Measurements from ENCODE around the gene CRIP1. TPM values are rescaled to one million over a fixed set of nuclear protein-coding genes. Genes with fewer than 3 reads are reported as not detected.

CRIP1 gene
- total RNA-seq, 4 donors from 2014 or later, result 34.0 to 110 (median 54.6) TPM

GRCh38 chr14:105501504-105502291 is 15.0 kb downstream of the CRIP1 start:
- WGBS, result 86% methylated on average over 13 of the region's 13 CpGs
- H3K36me3 ChIP-seq, result peaks cover 0 to 10% (median 0%) of the 10 kb centered on the region in 4 donors
- intact Hi-C loops (cut with DNase I), result no loop called here
- H3K27me3 ChIP-seq, result peaks cover 0 to 6% (median 0%) of the 10 kb centered on the region in 4 donors
- TF ChIP-seq POLR2A (IDR thresholded peaks at IDR 0.05; ENCODE audit: low read depth) (no peak), CTCF (IDR thresholded peaks at IDR 0.05) (no peak), EP300 (IDR thresholded peaks at IDR 0.05) (no peak), POLR2AphosphoS5 (IDR thresholded peaks at IDR 0.05) (no peak)
- H3K4me1 ChIP-seq, result peaks cover 0 to 4% (median 0%) of the 10 kb centered on the region in 4 donors
- no peak overlapping the region for H3K4me3 ChIP-seq
- H3K27ac ChIP-seq (replicated peaks in 1 of 4), result no peak overlapping the region
- H3K9me3 ChIP-seq, result no peaks in the 10 kb centered on the region
- no peak for DNase-seq (ENCODE audit: extremely low spot score)

- Histone ChIP-seq H3K9me3 (no peaks in the 10 kb centered on the region), H3K4me1 (peaks cover 0 to 4% (median 0%) of the 10 kb centered on the region in 4 donors), H3K4me3 (no peak overlapping the region), H3K27me3 (peaks cover 0 to 7% (median 0%) of the 10 kb centered on the region in 4 donors), H3K36me3 (peaks cover 0 to 10% (median 0%) of the 10 kb centered on the region in 4 donors), H3K27ac (replicated peaks in 1 of 4) (no peak overlapping the region)
- no peak for TF ChIP-seq POLR2A (IDR thresholded peaks at IDR 0.05; ENCODE audit: low read depth)
- no peak for TF ChIP-seq POLR2AphosphoS5 (IDR thresholded peaks at IDR 0.05)
- TF ChIP-seq CTCF (IDR thresholded peaks at IDR 0.05), result no peak
- no peak for TF ChIP-seq EP300 (IDR thresholded peaks at IDR 0.05)
- 88% methylated on average over 12 of the region's 18 CpGs for WGBS
- intact Hi-C loops (cut with DNase I), result no loop called here
- DNase-seq (ENCODE audit: extremely low spot score), result no peak
These were observed 16.0 kb downstream of the CRIP1 start for GRCh38 chr14:105502446-105503295.

GRCh38 chr14:105503296-105503640 is 16.6 kb downstream of the CRIP1 start:
- Histone ChIP-seq H3K4me3 (no peak overlapping the region), H3K27ac (replicated peaks in 1 of 4) (no peak overlapping the region), H3K36me3 (peaks cover 0 to 10% (median 0%) of the 10 kb centered on the region in 4 donors), H3K27me3 (peaks cover 0 to 13% (median 0%) of the 10 kb centered on the region in 4 donors), H3K9me3 (no peaks in the 10 kb centered on the region), H3K4me1 (peaks cover 0 to 4% (median 0%) of the 10 kb centered on the region in 4 donors)
- no peak for DNase-seq (ENCODE audit: extremely low spot score)
- TF ChIP-seq POLR2AphosphoS5 (IDR thresholded peaks at IDR 0.05), result no peak
- TF ChIP-seq POLR2A (IDR thresholded peaks at IDR 0.05; ENCODE audit: low read depth), result no peak
- TF ChIP-seq EP300 (IDR thresholded peaks at IDR 0.05), result no peak
- TF ChIP-seq CTCF (IDR thresholded peaks at IDR 0.05), result no peak
- intact Hi-C loops (cut with DNase I), result no loop called here
- WGBS, result no CpG with 5 or more reads among the region's 7 CpGs

- Histone ChIP-seq H3K4me1 (no peaks in the 10 kb centered on the region), H3K4me3 (no peak overlapping the region), H3K36me3 (peaks cover 0 to 1% (median 0%) of the 10 kb centered on the region in 4 donors), H3K27me3 (peaks cover 0 to 21% (median 0%) of the 10 kb centered on the region in 4 donors), H3K9me3 (no peaks in the 10 kb centered on the region), H3K27ac (replicated peaks in 1 of 4) (no peak overlapping the region)
- TF ChIP-seq POLR2AphosphoS5 (IDR thresholded peaks at IDR 0.05) (no peak), EP300 (IDR thresholded peaks at IDR 0.05) (no peak), POLR2A (IDR thresholded peaks at IDR 0.05; ENCODE audit: low read depth) (no peak), CTCF (IDR thresholded peaks at IDR 0.05) (no peak)
- DNase-seq (ENCODE audit: extremely low spot score), result no peak
- intact Hi-C loops (cut with DNase I), result no loop called here
- 82% methylated on average over 28 of the region's 29 CpGs for WGBS
These were observed 17.4 kb downstream of the CRIP1 start for GRCh38 chr14:105503935-105504692.
